ENCODE measurements around the gene FRY.

FRY gene

DNA sequence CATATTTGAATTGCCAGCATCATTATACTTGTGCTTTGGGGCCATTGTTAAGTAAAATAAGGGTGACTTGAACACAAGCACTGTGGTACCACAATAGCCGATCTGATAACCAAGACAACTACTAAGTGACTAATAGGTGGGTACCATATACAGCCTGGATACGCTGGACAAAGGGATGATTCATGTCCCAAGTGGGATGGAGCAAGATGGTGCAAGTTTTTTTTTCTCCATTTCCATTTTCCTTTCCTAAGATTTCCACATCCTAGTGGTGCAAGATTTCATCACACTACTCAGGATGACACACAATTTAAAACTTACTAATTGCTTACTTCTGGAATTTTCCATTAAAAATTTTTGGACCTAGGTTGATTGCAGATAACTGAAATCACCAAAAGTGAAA, 298.9 kb downstream of the FRY start:
- in situ Hi-C loops (cut with MboI; ENCODE audit: low sequenced_read_pairs) = no loop called here

GRCh38 chr13:32334671-32335070, 303.1 kb downstream of the FRY start:
- in situ Hi-C loops (cut with MboI; ENCODE audit: low sequenced_read_pairs) = no loop called here

DNA sequence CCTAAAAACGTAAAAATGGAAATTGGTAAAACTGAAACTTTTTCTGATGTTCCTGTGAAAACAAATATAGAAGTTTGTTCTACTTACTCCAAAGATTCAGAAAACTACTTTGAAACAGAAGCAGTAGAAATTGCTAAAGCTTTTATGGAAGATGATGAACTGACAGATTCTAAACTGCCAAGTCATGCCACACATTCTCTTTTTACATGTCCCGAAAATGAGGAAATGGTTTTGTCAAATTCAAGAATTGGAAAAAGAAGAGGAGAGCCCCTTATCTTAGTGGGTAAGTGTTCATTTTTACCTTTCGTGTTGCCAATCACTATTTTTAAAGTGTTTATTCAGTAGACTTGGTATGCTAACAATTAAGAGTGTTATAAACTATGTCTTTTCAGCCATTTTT, 309.3 kb downstream of the FRY start:
- in situ Hi-C loops (cut with MboI; ENCODE audit: low sequenced_read_pairs) = no loop called here

GRCh38 chr13:32347651-32348050, 316.1 kb downstream of the FRY start:
- in situ Hi-C loops (cut with MboI; ENCODE audit: low sequenced_read_pairs) = no loop called here
